OCI-LY7 (cell line): Measurements from ENCODE around the gene SEMA3C.

Experiments used
- EZH2phosphoT487 ChIP-seq: fragments of 200-600 bp; sonication (generic); IDR thresholded peaks from 2 replicates; pipeline ENCODE4 v1.6.1; 2018; ENCODE audit warnings: low read depth, borderline replicate concordance, mild to moderate bottlenecking, mixed run types, antibody characterized with exemption, low read length, moderate library complexity, mixed read lengths
- TF ChIP-seq, protein P1 (sequence below): fragments of 200-600 bp; sonication (generic); conservative IDR thresholded peaks from 2 replicates; pipeline ENCODE4 v1.5.1; 2014; ENCODE audit warnings: mild to moderate bottlenecking, antibody characterized with exemption, low read length, moderate library complexity, mixed read lengths

DNA sequence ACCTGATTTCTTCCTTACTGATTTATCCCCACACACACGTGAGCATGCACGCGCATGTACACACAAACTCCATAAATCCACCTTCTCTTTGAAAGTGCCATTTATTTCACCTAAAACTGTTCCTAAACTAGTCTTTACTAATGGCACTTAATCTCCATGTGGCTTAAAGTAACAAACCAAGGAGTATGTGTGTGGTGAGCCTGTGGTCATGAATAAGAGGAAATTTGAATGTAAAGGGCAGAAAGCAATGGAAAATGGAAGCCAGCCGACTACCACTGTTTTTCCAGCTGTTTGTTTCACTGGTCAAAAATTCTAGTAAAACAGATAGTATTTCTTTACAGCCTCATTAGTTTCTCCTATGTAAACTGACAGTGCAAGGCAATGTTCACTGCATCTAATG, 23.8 kb downstream of the SEMA3C start:
- TF ChIP-seq, protein P1, sequence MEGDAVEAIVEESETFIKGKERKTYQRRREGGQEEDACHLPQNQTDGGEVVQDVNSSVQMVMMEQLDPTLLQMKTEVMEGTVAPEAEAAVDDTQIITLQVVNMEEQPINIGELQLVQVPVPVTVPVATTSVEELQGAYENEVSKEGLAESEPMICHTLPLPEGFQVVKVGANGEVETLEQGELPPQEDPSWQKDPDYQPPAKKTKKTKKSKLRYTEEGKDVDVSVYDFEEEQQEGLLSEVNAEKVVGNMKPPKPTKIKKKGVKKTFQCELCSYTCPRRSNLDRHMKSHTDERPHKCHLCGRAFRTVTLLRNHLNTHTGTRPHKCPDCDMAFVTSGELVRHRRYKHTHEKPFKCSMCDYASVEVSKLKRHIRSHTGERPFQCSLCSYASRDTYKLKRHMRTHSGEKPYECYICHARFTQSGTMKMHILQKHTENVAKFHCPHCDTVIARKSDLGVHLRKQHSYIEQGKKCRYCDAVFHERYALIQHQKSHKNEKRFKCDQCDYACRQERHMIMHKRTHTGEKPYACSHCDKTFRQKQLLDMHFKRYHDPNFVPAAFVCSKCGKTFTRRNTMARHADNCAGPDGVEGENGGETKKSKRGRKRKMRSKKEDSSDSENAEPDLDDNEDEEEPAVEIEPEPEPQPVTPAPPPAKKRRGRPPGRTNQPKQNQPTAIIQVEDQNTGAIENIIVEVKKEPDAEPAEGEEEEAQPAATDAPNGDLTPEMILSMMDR = no peak
- TF ChIP-seq EZH2phosphoT487 = no peak
